Astrocyte of the spinal cord (primary cell): Measurements from ENCODE around the gene MTHFS.

Experiments
- DNase-seq: peaks from one replicate; pipeline ENCODE4 v3.0.0; 2011; ENCODE audit warnings: low read depth, low spot score
- H3K4me3 ChIP-seq: 2 replicates; pipeline ENCODE4 v1.5.1; 2011; ENCODE audit warnings: low read depth, mild to moderate bottlenecking, low read length, moderate library complexity
- CTCF ChIP-seq: IDR thresholded peaks from 2 replicates; pipeline ENCODE4 v1.5.1; 2012; ENCODE audit warnings: low read depth, mild to moderate bottlenecking, low read length, inconsistent platforms
- in situ Hi-C: cut with HindIII; loops from 2 replicates; pipeline ENCODE4 v1.10.0; 2017; ENCODE audit warnings: low sequenced_read_pairs

The MTHFS gene

GRCh38 chr15:79858469-79858868, 38.3 kb downstream of the MTHFS start:
- TF ChIP-seq CTCF = peak; percentile 4
- H3K4me3 ChIP-seq = no peak overlapping the region
- DNase-seq = no peak
- in situ Hi-C loops = no loop called here

GRCh38 chr15:79853492-79854328, 43.1 kb downstream of the MTHFS start:
- in situ Hi-C loops = no loop called here
- TF ChIP-seq CTCF = peak; percentile 99
- no peak overlapping the region for H3K4me3 ChIP-seq
- DNase-seq = peak; percentile 88

GRCh38 chr15:79849789-79850188, 47.0 kb downstream of the MTHFS start:
- no peak overlapping the region for H3K4me3 ChIP-seq
- in situ Hi-C loops = no loop called here
- peak; percentile 86 for TF ChIP-seq CTCF
- DNase-seq = peak; percentile 50

GRCh38 chr15:79846539-79846938, 50.3 kb downstream of the MTHFS start:
- H3K4me3 ChIP-seq = no peak overlapping the region
- no peak for TF ChIP-seq CTCF
- DNase-seq = no peak
- in situ Hi-C loops = no loop called here

GRCh38 chr15:79844221-79844620, 52.6 kb downstream of the MTHFS start:
- DNase-seq = no peak
- H3K4me3 ChIP-seq = no peak overlapping the region
- in situ Hi-C loops = no loop called here
- no peak for TF ChIP-seq CTCF

GRCh38 chr15:79837846-79838245, 59.0 kb downstream of the MTHFS start:
- no peak for TF ChIP-seq CTCF
- H3K4me3 ChIP-seq = no peak overlapping the region
- DNase-seq = no peak
- in situ Hi-C loops = no loop called here

GRCh38 chr15:79834495-79834894, 62.3 kb downstream of the MTHFS start:
- in situ Hi-C loops = no loop called here
- no peak for DNase-seq
- no peak overlapping the region for H3K4me3 ChIP-seq
- no peak for TF ChIP-seq CTCF
